Panc1 (cell line): ENCODE measurements around the gene GPR84. TPM values are rescaled to one million over a fixed set of nuclear protein-coding genes. Genes with fewer than 3 reads are reported as not detected.

Experiments
- ATAC-seq: fragments of 200-7000 bp; cut with Tn5 transposase; 2 replicates; pipeline ENCODE4 v1.9.1; 2020; ENCODE audit warnings: mild to moderate bottlenecking, moderate library complexity
- BruUV-seq: library from RNA; stranded (reverse); fragments of 400-500 nt; replicated peaks from 2 replicates; lab custom pipeline; 2021; lab: Mats Ljungman, UMichigan
- CTCF ChIA-PET: fragments of 300-600 bp; sonication (Branson Sonifier 250); formaldehyde crosslinking; loops from one replicate; lab custom pipeline; 2022; ENCODE audit warnings: antibody characterized with exemption; lab: Charles Lee
- POLR2A ChIA-PET: fragments of 300-600 bp; sonication (Branson Sonifier 250); formaldehyde crosslinking; loops from one replicate; lab custom pipeline; 2022; ENCODE audit warnings: antibody characterized with exemption; lab: Charles Lee
- DNase-seq: peaks from one replicate; pipeline ENCODE4 v3.0.0-alpha.2; 2010; ENCODE audit warnings: low read depth, low spot score
- H3K27ac ChIP-seq: 2 replicates; pipeline ENCODE4 v1.5.1; 2011; ENCODE audit warnings: mild to moderate bottlenecking, low read length, inconsistent platforms
- H3K27me3 ChIP-seq: fragments of 200-500 bp; sonication (Bioruptor generic); 2 replicates; pipeline ENCODE4 v1.6.0; 2014; ENCODE audit warnings: low read length, inconsistent platforms; ENCODE audit not compliant: control insufficient read depth, insufficient read depth
- H3K36me3 ChIP-seq: fragments of 200-500 bp; sonication (Bioruptor generic); 2 replicates; pipeline ENCODE4 v1.5.1; 2014; ENCODE audit warnings: inconsistent platforms, mild to moderate bottlenecking, low read length, moderate library complexity; ENCODE audit not compliant: control insufficient read depth, insufficient read depth
- H3K4me1 ChIP-seq: 2 replicates; pipeline ENCODE4 v1.5.1; 2011; ENCODE audit warnings: inconsistent platforms, mild to moderate bottlenecking, low read length, moderate library complexity; ENCODE audit not compliant: control insufficient read depth, insufficient read depth
- H3K4me3 ChIP-seq, 2 experiments: 2 replicates each; pipeline ENCODE4 v1.5.1; 2011 to 2012; ENCODE audit warnings: low read depth in 2 of 2, low read length in 2 of 2, mild to moderate bottlenecking in 2 of 2, inconsistent platforms in 1 of 2, moderate library complexity in 1 of 2
- H3K9me3 ChIP-seq: fragments of 200-500 bp; sonication (Bioruptor generic); 2 replicates; pipeline ENCODE4 v1.5.1; 2014; ENCODE audit warnings: low read depth, mild to moderate bottlenecking, inconsistent platforms, low read length, moderate library complexity; ENCODE audit not compliant: control insufficient read depth, insufficient read depth
- POLR2AphosphoS5 ChIP-seq: IDR thresholded peaks from 2 replicates; pipeline ENCODE4 v1.6.1; 2012; ENCODE audit warnings: mild to moderate bottlenecking, low read depth, low read length, moderate library complexity
- SIN3A ChIP-seq: IDR thresholded peaks from 2 replicates; pipeline ENCODE4 v1.6.1; 2012; ENCODE audit warnings: low read depth, mild to moderate bottlenecking, low read length, moderate library complexity, borderline replicate concordance; ENCODE audit not compliant: insufficient read depth
- TCF7L2 ChIP-seq: IDR thresholded peaks from 2 replicates; pipeline ENCODE4 v1.6.1; 2011; ENCODE audit warnings: mild to moderate bottlenecking, low read depth, low read length, inconsistent platforms
- in situ Hi-C: cut with HindIII; loops from 2 replicates; pipeline ENCODE4 v1.10.0; 2016; ENCODE audit warnings: low sequenced_read_pairs, low pct_unique_long_range_greater_than_20kb
- intact Hi-C: fragments of 100-400 bp; cut with micrococcal nuclease; formaldehyde crosslinking; loops from one replicate; pipeline ENCODE4 v1.10.0; 2022; ENCODE audit not compliant: unreplicated experiment
- total RNA-seq: library from RNA; stranded (reverse); gene quantifications from one replicate; pipeline ENCODE4 v1.2.1, GENCODE V29; 2021; ENCODE audit not compliant: unreplicated experiment
- TF ChIP-seq, protein P1 (sequence below), 2 experiments: IDR thresholded peaks; 2 replicates each; pipeline ENCODE4 v1.6.1; 2011 to 2012; ENCODE audit warnings: low read depth in 2 of 2, control low read depth in 1 of 2, low read length in 1 of 2, mild to moderate bottlenecking in 1 of 2, moderate library complexity in 1 of 2; ENCODE audit not compliant: insufficient read depth in 1 of 2
- TF ChIP-seq, protein P2 (sequence below): fragments of 450-650 bp; IDR thresholded peaks from 2 replicates; pipeline ENCODE4 v1.5.1; 2017; ENCODE audit warnings: mild to moderate bottlenecking

GPR84 gene
- total RNA-seq, 1 experiment from 2014 or later: not detected

GRCh38 chr12:54363618-54364017 is 668 bp downstream of the GPR84 start:
- in situ Hi-C loops (no loop called here), intact Hi-C loops (loop anchor here (5.0 kb wide), 1 partner anchor 76 kb away; no protein-coding TSS in a partner anchor)
- no peak for ATAC-seq
- TF ChIP-seq POLR2AphosphoS5 (no peak), SIN3A (no peak), TCF7L2 (no peak)
- TF ChIP-seq, protein P1, sequence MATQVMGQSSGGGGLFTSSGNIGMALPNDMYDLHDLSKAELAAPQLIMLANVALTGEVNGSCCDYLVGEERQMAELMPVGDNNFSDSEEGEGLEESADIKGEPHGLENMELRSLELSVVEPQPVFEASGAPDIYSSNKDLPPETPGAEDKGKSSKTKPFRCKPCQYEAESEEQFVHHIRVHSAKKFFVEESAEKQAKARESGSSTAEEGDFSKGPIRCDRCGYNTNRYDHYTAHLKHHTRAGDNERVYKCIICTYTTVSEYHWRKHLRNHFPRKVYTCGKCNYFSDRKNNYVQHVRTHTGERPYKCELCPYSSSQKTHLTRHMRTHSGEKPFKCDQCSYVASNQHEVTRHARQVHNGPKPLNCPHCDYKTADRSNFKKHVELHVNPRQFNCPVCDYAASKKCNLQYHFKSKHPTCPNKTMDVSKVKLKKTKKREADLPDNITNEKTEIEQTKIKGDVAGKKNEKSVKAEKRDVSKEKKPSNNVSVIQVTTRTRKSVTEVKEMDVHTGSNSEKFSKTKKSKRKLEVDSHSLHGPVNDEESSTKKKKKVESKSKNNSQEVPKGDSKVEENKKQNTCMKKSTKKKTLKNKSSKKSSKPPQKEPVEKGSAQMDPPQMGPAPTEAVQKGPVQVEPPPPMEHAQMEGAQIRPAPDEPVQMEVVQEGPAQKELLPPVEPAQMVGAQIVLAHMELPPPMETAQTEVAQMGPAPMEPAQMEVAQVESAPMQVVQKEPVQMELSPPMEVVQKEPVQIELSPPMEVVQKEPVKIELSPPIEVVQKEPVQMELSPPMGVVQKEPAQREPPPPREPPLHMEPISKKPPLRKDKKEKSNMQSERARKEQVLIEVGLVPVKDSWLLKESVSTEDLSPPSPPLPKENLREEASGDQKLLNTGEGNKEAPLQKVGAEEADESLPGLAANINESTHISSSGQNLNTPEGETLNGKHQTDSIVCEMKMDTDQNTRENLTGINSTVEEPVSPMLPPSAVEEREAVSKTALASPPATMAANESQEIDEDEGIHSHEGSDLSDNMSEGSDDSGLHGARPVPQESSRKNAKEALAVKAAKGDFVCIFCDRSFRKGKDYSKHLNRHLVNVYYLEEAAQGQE (IDR thresholded peaks at IDR 0.05; ENCODE audit: insufficient read depth in 1 of 2, low read depth in 2 of 2, low read length in 1 of 2): no peak
- TF ChIP-seq, protein P2, sequence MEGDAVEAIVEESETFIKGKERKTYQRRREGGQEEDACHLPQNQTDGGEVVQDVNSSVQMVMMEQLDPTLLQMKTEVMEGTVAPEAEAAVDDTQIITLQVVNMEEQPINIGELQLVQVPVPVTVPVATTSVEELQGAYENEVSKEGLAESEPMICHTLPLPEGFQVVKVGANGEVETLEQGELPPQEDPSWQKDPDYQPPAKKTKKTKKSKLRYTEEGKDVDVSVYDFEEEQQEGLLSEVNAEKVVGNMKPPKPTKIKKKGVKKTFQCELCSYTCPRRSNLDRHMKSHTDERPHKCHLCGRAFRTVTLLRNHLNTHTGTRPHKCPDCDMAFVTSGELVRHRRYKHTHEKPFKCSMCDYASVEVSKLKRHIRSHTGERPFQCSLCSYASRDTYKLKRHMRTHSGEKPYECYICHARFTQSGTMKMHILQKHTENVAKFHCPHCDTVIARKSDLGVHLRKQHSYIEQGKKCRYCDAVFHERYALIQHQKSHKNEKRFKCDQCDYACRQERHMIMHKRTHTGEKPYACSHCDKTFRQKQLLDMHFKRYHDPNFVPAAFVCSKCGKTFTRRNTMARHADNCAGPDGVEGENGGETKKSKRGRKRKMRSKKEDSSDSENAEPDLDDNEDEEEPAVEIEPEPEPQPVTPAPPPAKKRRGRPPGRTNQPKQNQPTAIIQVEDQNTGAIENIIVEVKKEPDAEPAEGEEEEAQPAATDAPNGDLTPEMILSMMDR: no peak
- Histone ChIP-seq H3K27me3 (no peaks in the 10 kb centered on the region), H3K27ac (no peak overlapping the region), H3K4me3 (no peak overlapping the region), H3K36me3 (no peaks in the 10 kb centered on the region), H3K4me1 (peaks cover 15% of the 10 kb centered on the region), H3K9me3 (no peaks in the 10 kb centered on the region)
- DNase-seq: no peak
- POLR2A ChIA-PET: no interaction called here
- CTCF ChIA-PET: no interaction called here
- no TSS peak for BruUV-seq

- H3K27ac ChIP-seq: no peak overlapping the region
- no peak overlapping the region for H3K4me3 ChIP-seq
- TF ChIP-seq SIN3A: no peak
- TF ChIP-seq, protein P2: no peak
- TF ChIP-seq, protein P1 (IDR thresholded peaks at IDR 0.05; ENCODE audit: insufficient read depth in 1 of 2, low read depth in 2 of 2, low read length in 1 of 2): no peak
- TF ChIP-seq POLR2AphosphoS5: no peak
- TF ChIP-seq TCF7L2: no peak
- H3K9me3 ChIP-seq: no peaks in the 10 kb centered on the region
- H3K27me3 ChIP-seq: no peaks in the 10 kb centered on the region
- no peaks in the 10 kb centered on the region for H3K36me3 ChIP-seq
- no peak for ATAC-seq
- intact Hi-C loops: loop anchor here (5.0 kb wide), 1 partner anchor 76 kb away; no protein-coding TSS in a partner anchor
- no TSS peak for BruUV-seq
- in situ Hi-C loops: no loop called here
- ChIA-PET POLR2A (no interaction called here), CTCF (no interaction called here)
- DNase-seq: no peak
- H3K4me1 ChIP-seq: peaks cover 21% of the 10 kb centered on the region
Measured at GRCh38 chr12:54363047-54363446, 1.2 kb downstream of the GPR84 start.
